Hepatocyte (in vitro differentiated cells): Measurements from ENCODE around the gene CYP2E1. TPM values are rescaled to one million over a fixed set of nuclear protein-coding genes. Genes with fewer than 3 reads are reported as not detected.
"Not testable (repeated sequence)": the region's sequence is repeated elsewhere in the genome, so short reads cannot be mapped to it uniquely, and the experiment has no call there.

Experiments used
- DNase-seq: peaks from one replicate; pipeline ENCODE4 v3.0.0-alpha.2; 2016; ENCODE audit warnings: low spot score
- H2AFZ ChIP-seq: fragments of 200-600 bp; sonication (generic); 2 replicates; pipeline ENCODE4 v1.6.0; 2016; ENCODE audit warnings: antibody characterized with exemption, mild to moderate bottlenecking
- H3K27ac ChIP-seq: fragments of 200-600 bp; sonication (generic); 2 replicates; pipeline ENCODE4 v1.5.1; 2016; ENCODE audit warnings: mild to moderate bottlenecking
- H3K27me3 ChIP-seq: fragments of 200-600 bp; sonication (generic); 2 replicates; pipeline ENCODE4 v1.6.1; 2016
- H3K36me3 ChIP-seq: fragments of 200-600 bp; sonication (generic); replicated peaks from 2 replicates; pipeline ENCODE4 v1.5.1; 2016; ENCODE audit warnings: low read depth; ENCODE audit not compliant: insufficient read depth
- H3K4me1 ChIP-seq: fragments of 200-600 bp; sonication (generic); 2 replicates; pipeline ENCODE4 v1.5.1; 2016; ENCODE audit warnings: mild to moderate bottlenecking, moderate library complexity; ENCODE audit not compliant: insufficient read depth
- H3K4me2 ChIP-seq: fragments of 200-600 bp; sonication (generic); 2 replicates; pipeline ENCODE4 v1.6.0; 2016
- H3K4me3 ChIP-seq: fragments of 200-600 bp; sonication (generic); 2 replicates; pipeline ENCODE4 v1.5.1; 2016; ENCODE audit warnings: mild to moderate bottlenecking
- H3K79me2 ChIP-seq: fragments of 200-600 bp; sonication (generic); 2 replicates; pipeline ENCODE4 v1.6.0; 2017; ENCODE audit warnings: mild to moderate bottlenecking
- H3K9me2 ChIP-seq: fragments of 200-600 bp; sonication (generic); replicated peaks from 2 replicates; pipeline ENCODE4 v1.6.0; 2017; ENCODE audit warnings: mild to moderate bottlenecking; ENCODE audit not compliant: insufficient read depth
- H3K9me3 ChIP-seq: fragments of 200-600 bp; sonication (generic); 2 replicates; pipeline ENCODE4 v1.5.1; 2016; ENCODE audit warnings: low read depth, mild to moderate bottlenecking
- H4K20me1 ChIP-seq: fragments of 200-600 bp; sonication (generic); 2 replicates; pipeline ENCODE4 v1.6.0; 2016; ENCODE audit warnings: mild to moderate bottlenecking; ENCODE audit not compliant: insufficient read depth, poor library complexity, severe bottlenecking
- EZH2 ChIP-seq: fragments of 200-600 bp; sonication (generic); IDR thresholded peaks from 2 replicates; pipeline ENCODE4 v1.6.1; 2016; ENCODE audit warnings: antibody characterized with exemption, mild to moderate bottlenecking, borderline replicate concordance
- EZH2phosphoT487 ChIP-seq: fragments of 200-600 bp; sonication (generic); IDR thresholded peaks from one replicate; pipeline ENCODE4 v1.6.1; 2018; ENCODE audit warnings: antibody characterized with exemption, mild to moderate bottlenecking, low read depth, moderate library complexity; ENCODE audit not compliant: unreplicated experiment, severe bottlenecking
- WGBS: methylation state at CpG from one replicate; pipeline ENCODE4 v1.1.6; 2016; ENCODE audit warnings: low lambda C conversion rate; ENCODE audit errors: missing lambda C conversion rate; 5-methylcytosine and 5-hydroxymethylcytosine counted together
- polyA plus RNA-seq: library from polyadenylated mRNA; unstranded; fragments of >200 nt; fragmentation: Nextera tagmentation; extraction: Ambion mirVana; gene quantifications from 2 replicates; pipeline ENCODE4 v1.2.1, GENCODE V29; 2016
- total RNA-seq: library from RNA; depleted of rRNA; stranded (reverse); fragments of >200 nt; gene quantifications from 2 replicates; pipeline ENCODE4 v1.2.3, GENCODE V29; 2014
- TF ChIP-seq, protein P1 (sequence below): fragments of 200-600 bp; sonication (generic); IDR thresholded peaks from 2 replicates; pipeline ENCODE4 v1.5.1; 2016; ENCODE audit warnings: antibody characterized with exemption, mild to moderate bottlenecking; ENCODE audit not compliant: poor library complexity

CYP2E1 gene
- total and polyA plus RNA-seq, 2 experiments from 2014 or later: 0.43 to 0.47 TPM

DNA sequence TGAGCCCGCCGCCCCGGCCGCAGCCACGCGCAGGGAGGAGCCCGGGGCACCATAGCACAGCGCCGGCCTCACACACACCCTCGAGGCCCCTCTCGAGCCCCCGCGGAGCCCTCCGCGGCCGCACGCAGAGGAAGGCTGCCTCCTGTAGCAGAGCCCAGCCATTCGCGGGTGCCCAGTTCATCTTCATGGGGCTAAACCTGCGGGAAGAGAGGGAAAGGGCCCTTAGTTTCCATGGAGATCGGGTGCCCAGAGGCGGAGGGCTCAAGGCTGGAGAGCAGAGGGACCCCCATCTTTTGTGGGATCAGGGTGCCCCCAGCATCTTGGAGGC, 41.1 kb downstream of the CYP2E1 start:
- no peaks in the 10 kb centered on the region for H3K9me3 ChIP-seq
- no peaks in the 10 kb centered on the region for H3K27me3 ChIP-seq
- H3K9me2 ChIP-seq: no peaks in the 10 kb centered on the region
- no peaks in the 10 kb centered on the region for H4K20me1 ChIP-seq
- no peak for DNase-seq
- no peaks in the 10 kb centered on the region for H3K36me3 ChIP-seq
- H3K4me1 ChIP-seq: no peaks in the 10 kb centered on the region
- H3K4me3 ChIP-seq: no peak overlapping the region
- H3K27ac ChIP-seq: no peak overlapping the region
- no peaks in the 10 kb centered on the region for H3K79me2 ChIP-seq
- TF ChIP-seq EZH2 (no peak), EZH2phosphoT487 (no peak)
- TF ChIP-seq, protein P1, sequence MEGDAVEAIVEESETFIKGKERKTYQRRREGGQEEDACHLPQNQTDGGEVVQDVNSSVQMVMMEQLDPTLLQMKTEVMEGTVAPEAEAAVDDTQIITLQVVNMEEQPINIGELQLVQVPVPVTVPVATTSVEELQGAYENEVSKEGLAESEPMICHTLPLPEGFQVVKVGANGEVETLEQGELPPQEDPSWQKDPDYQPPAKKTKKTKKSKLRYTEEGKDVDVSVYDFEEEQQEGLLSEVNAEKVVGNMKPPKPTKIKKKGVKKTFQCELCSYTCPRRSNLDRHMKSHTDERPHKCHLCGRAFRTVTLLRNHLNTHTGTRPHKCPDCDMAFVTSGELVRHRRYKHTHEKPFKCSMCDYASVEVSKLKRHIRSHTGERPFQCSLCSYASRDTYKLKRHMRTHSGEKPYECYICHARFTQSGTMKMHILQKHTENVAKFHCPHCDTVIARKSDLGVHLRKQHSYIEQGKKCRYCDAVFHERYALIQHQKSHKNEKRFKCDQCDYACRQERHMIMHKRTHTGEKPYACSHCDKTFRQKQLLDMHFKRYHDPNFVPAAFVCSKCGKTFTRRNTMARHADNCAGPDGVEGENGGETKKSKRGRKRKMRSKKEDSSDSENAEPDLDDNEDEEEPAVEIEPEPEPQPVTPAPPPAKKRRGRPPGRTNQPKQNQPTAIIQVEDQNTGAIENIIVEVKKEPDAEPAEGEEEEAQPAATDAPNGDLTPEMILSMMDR: no peak
- WGBS: 96% methylated on average over 20 of the region's 22 CpGs
- no peak overlapping the region for H2AFZ ChIP-seq
- H3K4me2 ChIP-seq: no peak overlapping the region

DNA sequence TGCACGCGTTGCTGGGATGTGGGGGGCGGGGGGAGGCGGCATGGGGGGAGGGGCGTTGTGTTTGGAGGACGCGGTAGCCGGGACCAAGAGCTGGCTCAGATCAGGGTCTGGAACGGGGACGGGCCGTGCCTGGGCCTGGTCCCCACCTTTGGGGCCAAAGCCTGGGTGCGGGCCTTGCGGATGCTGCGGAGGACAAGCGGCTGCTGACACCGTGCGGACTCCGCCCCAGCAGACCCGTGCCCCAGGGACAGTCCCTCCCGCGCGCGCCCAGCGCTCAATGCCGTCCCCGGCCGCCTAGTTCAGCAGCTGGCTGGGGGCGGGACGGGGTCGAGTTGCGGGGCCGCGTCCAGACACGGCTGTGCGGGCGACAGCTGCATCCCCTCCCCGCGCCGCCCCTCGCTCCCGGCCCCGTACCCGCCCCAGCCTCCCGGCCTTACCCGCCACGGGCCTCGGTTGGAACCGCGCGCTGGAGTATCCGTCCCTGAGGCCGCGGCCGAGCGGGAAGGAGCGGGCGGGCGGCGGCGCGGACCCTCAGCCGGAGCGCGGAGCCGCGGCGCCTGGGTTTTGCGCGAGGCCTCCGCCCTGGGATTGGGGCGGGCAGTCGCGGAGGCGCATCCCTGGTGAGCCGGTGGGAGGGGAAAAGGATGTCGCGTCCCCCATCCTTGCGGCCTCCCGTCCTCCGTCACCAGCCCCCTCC, 41.8 kb downstream of the CYP2E1 start:
- DNase-seq, H3K79me2 ChIP-seq, H4K20me1 ChIP-seq, H3K4me2 ChIP-seq, H3K36me3 ChIP-seq, H3K4me3 ChIP-seq, H3K9me3 ChIP-seq, H3K4me1 ChIP-seq, H2AFZ ChIP-seq, H3K27ac ChIP-seq, H3K9me2 ChIP-seq, H3K27me3 ChIP-seq: not testable (repeated sequence)
- 72% methylated on average over 9 of the region's 80 CpGs for WGBS

DNA sequence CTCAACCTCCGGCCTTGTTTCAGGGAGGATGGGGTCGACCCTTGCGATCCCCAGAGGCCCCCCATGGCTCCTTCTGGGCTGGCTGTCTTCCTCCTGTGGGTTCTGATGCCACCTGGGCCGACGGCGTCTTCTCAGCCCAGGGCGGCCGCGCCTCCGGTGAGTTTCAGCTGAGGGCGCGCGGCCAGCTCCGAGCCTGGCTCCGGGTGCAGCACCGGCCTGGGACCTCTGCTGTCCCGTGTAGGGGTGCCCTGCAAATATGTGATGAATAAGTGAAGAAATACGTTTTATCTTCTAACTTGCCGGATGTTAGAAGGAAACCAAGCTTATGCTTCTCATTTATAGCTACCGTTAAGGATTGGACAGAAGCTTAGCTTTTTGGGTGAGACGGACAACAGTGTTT, 42.6 kb downstream of the CYP2E1 start:
- H3K4me1 ChIP-seq, H2AFZ ChIP-seq, H3K9me2 ChIP-seq, H3K4me3 ChIP-seq, DNase-seq, H3K27me3 ChIP-seq, H4K20me1 ChIP-seq, H3K79me2 ChIP-seq, H3K36me3 ChIP-seq, H3K4me2 ChIP-seq, H3K9me3 ChIP-seq, H3K27ac ChIP-seq: not testable (repeated sequence)
- 77% methylated on average over 15 of the region's 21 CpGs for WGBS

DNA sequence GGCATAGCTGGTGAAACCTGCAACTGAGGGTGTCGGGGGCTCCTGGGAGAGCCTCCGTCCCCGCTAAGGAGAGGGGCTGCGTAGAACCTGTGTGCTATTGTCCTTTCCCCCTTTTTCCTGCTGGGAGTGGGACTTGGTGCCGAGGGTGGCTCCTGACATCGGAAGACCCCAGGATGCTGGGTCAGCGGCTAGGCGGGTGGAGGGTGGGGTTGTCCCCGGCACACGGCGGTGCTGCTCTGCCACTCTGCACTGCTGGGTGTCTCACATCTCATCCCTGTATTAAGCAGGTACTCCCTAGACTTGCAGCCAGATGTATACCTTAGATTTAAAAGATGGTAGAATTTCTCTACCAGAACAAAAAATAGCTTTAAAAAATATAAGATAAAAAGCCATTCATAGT, 44.9 kb downstream of the CYP2E1 start:
- 91% methylated on average over 11 of the region's 11 CpGs for WGBS
- not testable (repeated sequence) for DNase-seq

DNA sequence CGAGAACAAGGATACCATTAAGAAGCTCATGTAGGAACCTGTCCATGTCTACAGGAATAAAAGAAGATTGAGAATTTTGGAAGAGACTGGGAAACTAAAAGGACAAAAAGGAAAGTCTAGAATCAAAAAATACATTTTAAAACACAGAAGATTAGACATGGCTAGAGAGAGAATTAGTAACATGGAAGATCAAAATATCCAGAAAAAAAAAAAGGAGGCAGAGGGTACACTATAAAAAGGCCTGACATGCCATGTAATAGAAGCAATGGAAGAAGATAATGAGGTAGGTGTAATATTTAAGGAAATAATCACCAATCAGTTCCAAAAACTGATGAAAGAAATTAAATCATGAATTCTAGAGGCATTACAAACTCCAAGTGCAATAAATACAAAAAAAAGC, 46.3 kb downstream of the CYP2E1 start:
- not testable (repeated sequence) for H3K4me3 ChIP-seq, H3K9me2 ChIP-seq, H3K4me2 ChIP-seq, H4K20me1 ChIP-seq, H3K27me3 ChIP-seq, H3K79me2 ChIP-seq, H3K9me3 ChIP-seq, H3K4me1 ChIP-seq, DNase-seq, H2AFZ ChIP-seq, H3K36me3 ChIP-seq, H3K27ac ChIP-seq
- 84% methylated on average over 1 of the region's 1 CpG for WGBS

More for the DNA sequence above, 44.9 kb downstream of the CYP2E1 start:
- not testable (repeated sequence) for H3K27ac ChIP-seq, H4K20me1 ChIP-seq, H3K4me2 ChIP-seq, H3K79me2 ChIP-seq, H3K4me3 ChIP-seq, H3K9me2 ChIP-seq, H3K9me3 ChIP-seq, H3K4me1 ChIP-seq, H3K27me3 ChIP-seq, H2AFZ ChIP-seq, H3K36me3 ChIP-seq

DNA sequence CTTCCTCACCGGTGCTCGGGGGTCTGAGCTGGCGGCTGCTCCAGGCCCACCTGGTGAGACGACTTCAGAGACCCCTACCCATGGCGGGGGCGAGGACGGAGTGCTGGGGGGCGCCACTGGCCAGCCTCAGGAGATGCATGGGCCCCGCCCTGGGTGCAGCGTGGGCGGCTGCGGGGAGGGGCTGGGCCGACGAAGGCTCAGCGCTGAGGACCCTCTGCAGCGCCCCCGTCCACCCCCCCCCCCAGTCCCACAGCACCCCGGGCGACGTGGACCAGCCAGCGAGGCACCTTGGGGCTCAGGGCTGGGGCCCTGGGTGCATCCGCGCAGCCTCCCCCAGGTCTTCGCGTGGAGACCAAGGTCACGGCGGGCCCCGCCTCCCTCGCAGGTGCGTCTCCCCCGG, 49.9 kb downstream of the CYP2E1 start:
- not testable (repeated sequence) for H3K4me3 ChIP-seq, H3K4me2 ChIP-seq, DNase-seq, H3K36me3 ChIP-seq, H3K27ac ChIP-seq, H3K9me2 ChIP-seq, H3K79me2 ChIP-seq, H3K9me3 ChIP-seq, H3K27me3 ChIP-seq, H4K20me1 ChIP-seq, H3K4me1 ChIP-seq, H2AFZ ChIP-seq
- no CpG with 5 or more reads among the region's 31 CpGs for WGBS

Other genes with a start within 250 kb of the CYP2E1 start
- gene TUBGCP2, start 218.5 kb upstream of the CYP2E1 start, total RNA-seq: 39.9 and 44.8 TPM in 2 replicates
- 51.5 and 54.7 TPM in 2 replicates for gene TUBGCP2, start 218.5 kb upstream of the CYP2E1 start, polyA plus RNA-seq
- 26.1 and 36.9 TPM in 2 replicates for gene ZNF511, start 218.4 kb upstream of the CYP2E1 start, total RNA-seq
- gene ZNF511, start 218.4 kb upstream of the CYP2E1 start, polyA plus RNA-seq: 48.5 and 56.9 TPM in 2 replicates
- 2.3 TPM in 1 of 2 replicates, not detected in the other for gene CALY, start 190.5 kb upstream of the CYP2E1 start, total RNA-seq
- gene CALY, start 190.5 kb upstream of the CYP2E1 start, polyA plus RNA-seq: 3.1 and 3.7 TPM in 2 replicates
- 146 and 156 TPM in 2 replicates for gene PRAP1, start 180.0 kb upstream of the CYP2E1 start, total RNA-seq
- 178 and 324 TPM in 2 replicates for gene PRAP1, start 180.0 kb upstream of the CYP2E1 start, polyA plus RNA-seq
- 17.3 and 34.6 TPM in 2 replicates for gene FUOM, start 169.3 kb upstream of the CYP2E1 start, total RNA-seq
- 31.1 and 35.0 TPM in 2 replicates for gene FUOM, start 169.3 kb upstream of the CYP2E1 start, polyA plus RNA-seq
- 146 TPM in 2 replicates for gene ECHS1, start 154.0 kb upstream of the CYP2E1 start, total RNA-seq
- 167 and 204 TPM in 2 replicates for gene ECHS1, start 154.0 kb upstream of the CYP2E1 start, polyA plus RNA-seq
- gene PAOX, start 148.1 kb upstream of the CYP2E1 start, total RNA-seq: 11.5 and 12.7 TPM in 2 replicates
- gene PAOX, start 148.1 kb upstream of the CYP2E1 start, polyA plus RNA-seq: 19.6 and 27.6 TPM in 2 replicates
- gene MTG1, start 133.2 kb upstream of the CYP2E1 start, total RNA-seq: 53.2 and 57.0 TPM in 2 replicates
- 154 and 180 TPM in 2 replicates for gene MTG1, start 133.2 kb upstream of the CYP2E1 start, polyA plus RNA-seq
- 0.28 and 0.97 TPM in 2 replicates for gene SPRN, start 102.7 kb upstream of the CYP2E1 start, total RNA-seq
- 2.6 and 2.7 TPM in 2 replicates for gene SPRN, start 102.7 kb upstream of the CYP2E1 start, polyA plus RNA-seq
- gene SCART1, start 73.4 kb upstream of the CYP2E1 start, total RNA-seq: 0.16 and 1.00 TPM in 2 replicates
- 0.22 and 0.63 TPM in 2 replicates for gene SCART1, start 73.4 kb upstream of the CYP2E1 start, polyA plus RNA-seq
- not detected in 2 replicates for gene SYCE1, start 38.2 kb downstream of the CYP2E1 start, total RNA-seq
- 0.12 and 0.33 TPM in 2 replicates for gene SYCE1, start 38.2 kb downstream of the CYP2E1 start, polyA plus RNA-seq
- gene FRG2B, start 99.4 kb downstream of the CYP2E1 start, total RNA-seq: not detected in 2 replicates
- gene FRG2B, start 99.4 kb downstream of the CYP2E1 start, polyA plus RNA-seq: not detected in 2 replicates